ENCODE measurements around the gene MYOG. TPM values are rescaled to one million over a fixed set of nuclear protein-coding genes. Genes with fewer than 3 reads are reported as not detected.
A peak's percentile ranks its signal among the peaks of the same experiment; 100 is the strongest.

Gene MYOG
- total and polyA plus RNA-seq, 4 donors, result 0.11 to 0.69 (median 0.29) TPM; not detected in 1

DNA sequence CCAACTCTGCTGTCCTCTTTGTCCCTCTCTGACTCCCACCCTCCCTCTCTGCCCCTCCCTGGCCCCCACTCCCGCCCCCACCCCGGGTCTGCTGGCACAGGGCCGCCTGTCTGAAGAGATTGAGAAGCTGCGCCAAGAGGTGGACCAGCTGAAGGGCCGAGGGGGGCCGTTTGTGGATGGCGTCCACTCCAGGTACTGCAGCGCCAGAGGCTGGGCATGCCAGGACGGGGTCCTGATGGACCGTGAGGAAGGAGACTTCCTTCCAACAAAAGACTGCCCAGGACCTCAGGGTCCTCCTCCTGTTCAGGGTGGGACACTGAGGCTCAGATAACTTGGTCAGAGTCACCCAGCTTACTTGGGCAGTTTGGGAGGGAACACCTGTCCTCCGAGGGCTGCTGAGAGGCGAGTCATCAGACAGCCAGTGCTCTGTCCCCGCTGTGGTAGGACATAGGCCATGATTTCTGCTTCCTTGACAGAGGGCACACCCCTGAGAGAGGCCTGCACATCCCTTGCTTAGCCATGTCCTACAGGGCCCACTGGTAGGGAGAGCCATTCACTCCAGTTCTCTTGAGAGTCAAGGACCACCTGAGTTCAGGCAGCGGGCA, 36.1 kb downstream of the MYOG start:
- 91% methylated on average over 12 of the region's 14 CpGs for WGBS (ENCODE audit: insufficient coverage)
- peaks cover 52% of the 10 kb centered on the region for H3K36me3 ChIP-seq (ENCODE audit: control insufficient read depth, insufficient read depth, low read length)
- no peaks in the 10 kb centered on the region for H3K9me3 ChIP-seq (ENCODE audit: control insufficient read depth, insufficient read depth, low read length)
- no peak overlapping the region for H3K27ac ChIP-seq (ENCODE audit: low read depth, low read length)
- no peak overlapping the region for H3K4me3 ChIP-seq (ENCODE audit: low read depth, low read length)
- DNase-seq (ENCODE audit: low read depth in 4 of 6, low spot score in 6 of 6), result no peak
- no peaks in the 10 kb centered on the region for H3K27me3 ChIP-seq (ENCODE audit: control insufficient read depth, insufficient read depth, low read length)
- H3K4me1 ChIP-seq (ENCODE audit: control insufficient read depth, insufficient read depth, low read length), result peaks cover 14% of the 10 kb centered on the region

DNA sequence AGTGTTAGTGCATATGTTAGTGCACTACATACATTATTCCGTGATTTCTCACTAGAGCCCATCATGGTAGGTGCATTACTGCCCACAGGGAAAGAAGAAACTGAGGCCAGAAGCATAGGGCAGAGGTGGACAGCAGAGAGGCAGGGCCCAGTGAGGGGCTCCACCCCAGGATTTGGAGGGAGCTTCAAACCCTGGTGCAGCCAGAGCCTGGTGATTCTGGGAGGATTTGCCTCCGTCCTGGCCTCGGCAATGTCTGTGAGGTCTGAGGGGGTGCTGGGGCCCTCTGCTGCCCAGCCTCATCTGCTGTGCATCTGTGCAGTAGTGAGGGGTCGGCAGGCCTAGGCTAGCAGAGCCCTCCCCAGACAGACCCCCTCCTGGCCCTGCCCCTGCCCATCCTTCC, 36.7 kb downstream of the MYOG start:
- Histone ChIP-seq H3K36me3 (ENCODE audit: control insufficient read depth, insufficient read depth, low read length) (peaks cover 58% of the 10 kb centered on the region), H3K4me1 (ENCODE audit: control insufficient read depth, insufficient read depth, low read length) (peaks cover 14% of the 10 kb centered on the region), H3K27ac (ENCODE audit: low read depth, low read length) (no peak overlapping the region), H3K9me3 (ENCODE audit: control insufficient read depth, insufficient read depth, low read length) (no peaks in the 10 kb centered on the region), H3K4me3 (ENCODE audit: low read depth, low read length) (no peak overlapping the region), H3K27me3 (ENCODE audit: control insufficient read depth, insufficient read depth, low read length) (no peaks in the 10 kb centered on the region)
- no peak for DNase-seq (ENCODE audit: low read depth in 4 of 6, low spot score in 6 of 6)
- 78% methylated on average over 2 of the region's 4 CpGs for WGBS (ENCODE audit: insufficient coverage)

DNA sequence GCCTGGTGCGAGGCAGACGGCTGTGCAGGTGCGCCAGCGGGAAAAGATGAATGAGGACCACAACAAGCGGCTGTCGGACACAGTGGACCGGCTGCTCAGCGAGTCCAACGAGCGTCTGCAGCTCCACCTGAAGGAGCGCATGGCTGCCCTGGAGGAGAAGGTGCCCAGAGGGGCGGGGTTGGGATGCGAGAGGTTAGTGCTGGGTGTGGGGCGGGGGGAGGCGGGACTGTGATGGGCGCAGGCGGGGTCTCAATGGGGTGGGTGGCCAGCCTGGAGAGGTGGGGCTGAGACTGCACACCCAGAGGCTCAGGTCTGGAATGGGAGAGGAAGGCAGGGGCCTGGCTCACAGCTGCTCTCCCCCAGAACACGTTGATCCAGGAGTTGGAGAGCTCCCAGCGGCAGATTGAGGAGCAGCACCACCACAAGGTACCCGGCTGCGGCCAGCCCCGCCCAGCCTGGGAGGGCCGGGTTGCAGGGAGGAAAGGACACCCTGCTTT, 37.2 kb downstream of the MYOG start:
- Histone ChIP-seq H3K9me3 (ENCODE audit: control insufficient read depth, insufficient read depth, low read length) (no peaks in the 10 kb centered on the region), H3K4me3 (ENCODE audit: low read depth, low read length) (no peak overlapping the region), H3K27ac (ENCODE audit: low read depth, low read length) (no peak overlapping the region), H3K4me1 (ENCODE audit: control insufficient read depth, insufficient read depth, low read length) (peaks cover 14% of the 10 kb centered on the region), H3K36me3 (ENCODE audit: control insufficient read depth, insufficient read depth, low read length) (peaks cover 58% of the 10 kb centered on the region), H3K27me3 (ENCODE audit: control insufficient read depth, insufficient read depth, low read length) (no peaks in the 10 kb centered on the region)
- DNase-seq (ENCODE audit: low read depth in 4 of 6, low spot score in 6 of 6), result no peak
- WGBS (ENCODE audit: insufficient coverage), result 64% methylated on average over 21 of the region's 23 CpGs

DNA sequence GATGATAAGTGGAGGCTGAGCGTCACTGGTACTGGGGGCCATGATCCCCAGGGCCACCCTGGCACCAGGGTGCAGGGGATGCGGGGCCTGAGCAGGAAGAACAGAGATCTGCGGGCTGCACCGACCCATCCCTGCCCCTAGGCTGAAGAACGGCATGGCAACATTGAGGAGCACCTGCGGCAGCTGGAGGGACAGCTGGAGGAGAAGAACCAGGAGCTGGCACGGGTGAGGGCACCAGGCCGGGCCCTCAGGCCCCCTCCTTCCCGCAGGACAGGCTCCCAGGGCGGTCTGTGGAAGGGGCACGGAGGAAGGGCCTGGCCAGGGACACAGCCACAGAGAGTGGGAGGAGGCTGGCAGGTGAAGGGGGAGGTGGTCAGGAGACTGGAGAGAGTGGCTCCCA, 37.7 kb downstream of the MYOG start:
- WGBS (ENCODE audit: insufficient coverage), result 87% methylated on average over 10 of the region's 11 CpGs
- no peaks in the 10 kb centered on the region for H3K27me3 ChIP-seq (ENCODE audit: control insufficient read depth, insufficient read depth, low read length)
- DNase-seq (ENCODE audit: low read depth in 4 of 6, low spot score in 6 of 6), result no peak

DNA sequence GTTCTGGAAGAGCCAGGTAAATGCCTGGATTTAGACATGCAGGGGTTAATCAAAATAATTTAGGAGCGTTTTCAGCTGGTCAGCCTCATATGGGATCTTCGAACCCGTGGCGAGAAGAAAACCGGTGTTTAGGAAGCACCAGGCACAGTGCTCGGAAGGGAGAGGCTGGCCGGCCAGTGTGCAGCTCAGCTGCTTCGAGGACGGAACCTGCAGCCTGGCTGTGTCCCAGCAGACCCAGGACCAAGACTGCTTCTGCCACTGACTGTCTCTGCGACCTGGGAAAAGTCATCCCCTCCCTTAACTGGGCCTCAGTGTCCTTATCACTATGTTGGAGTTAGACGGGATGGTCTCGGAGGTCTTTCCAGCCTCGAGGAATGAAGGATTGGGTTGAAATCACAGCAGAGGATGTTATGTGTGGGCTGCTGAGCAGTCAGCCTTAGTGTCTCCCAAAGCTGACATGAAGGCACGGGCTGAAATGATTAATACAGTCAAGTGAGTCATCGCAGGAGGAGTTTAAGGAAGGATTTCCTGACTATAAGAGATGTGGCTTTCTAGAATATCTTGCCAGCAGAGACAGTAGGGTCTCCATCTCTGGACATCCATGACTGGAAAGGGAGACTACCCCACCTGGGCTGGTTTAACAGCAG, 38.7 kb downstream of the MYOG start:
- H3K4me1 ChIP-seq (ENCODE audit: control insufficient read depth, insufficient read depth, low read length), result peaks cover 13% of the 10 kb centered on the region
- H3K9me3 ChIP-seq (ENCODE audit: control insufficient read depth, insufficient read depth, low read length), result no peaks in the 10 kb centered on the region
- 70% methylated on average over 14 of the region's 15 CpGs for WGBS (ENCODE audit: insufficient coverage)
- H3K27me3 ChIP-seq (ENCODE audit: control insufficient read depth, insufficient read depth, low read length), result no peaks in the 10 kb centered on the region
- H3K36me3 ChIP-seq (ENCODE audit: control insufficient read depth, insufficient read depth, low read length), result peaks cover 62% of the 10 kb centered on the region
- H3K4me3 ChIP-seq (ENCODE audit: low read depth, low read length), result no peak overlapping the region
- H3K27ac ChIP-seq (ENCODE audit: low read depth, low read length), result no peak overlapping the region
- no peak for DNase-seq (ENCODE audit: low read depth in 4 of 6, low spot score in 6 of 6)

More for the DNA sequence above, 37.7 kb downstream of the MYOG start:
- H3K9me3 ChIP-seq (ENCODE audit: control insufficient read depth, insufficient read depth, low read length), result no peaks in the 10 kb centered on the region
- H3K4me1 ChIP-seq (ENCODE audit: control insufficient read depth, insufficient read depth, low read length), result peaks cover 14% of the 10 kb centered on the region
- H3K36me3 ChIP-seq (ENCODE audit: control insufficient read depth, insufficient read depth, low read length), result peaks cover 62% of the 10 kb centered on the region
- H3K27ac ChIP-seq (ENCODE audit: low read depth, low read length), result no peak overlapping the region
- H3K4me3 ChIP-seq (ENCODE audit: low read depth, low read length), result no peak overlapping the region

DNA sequence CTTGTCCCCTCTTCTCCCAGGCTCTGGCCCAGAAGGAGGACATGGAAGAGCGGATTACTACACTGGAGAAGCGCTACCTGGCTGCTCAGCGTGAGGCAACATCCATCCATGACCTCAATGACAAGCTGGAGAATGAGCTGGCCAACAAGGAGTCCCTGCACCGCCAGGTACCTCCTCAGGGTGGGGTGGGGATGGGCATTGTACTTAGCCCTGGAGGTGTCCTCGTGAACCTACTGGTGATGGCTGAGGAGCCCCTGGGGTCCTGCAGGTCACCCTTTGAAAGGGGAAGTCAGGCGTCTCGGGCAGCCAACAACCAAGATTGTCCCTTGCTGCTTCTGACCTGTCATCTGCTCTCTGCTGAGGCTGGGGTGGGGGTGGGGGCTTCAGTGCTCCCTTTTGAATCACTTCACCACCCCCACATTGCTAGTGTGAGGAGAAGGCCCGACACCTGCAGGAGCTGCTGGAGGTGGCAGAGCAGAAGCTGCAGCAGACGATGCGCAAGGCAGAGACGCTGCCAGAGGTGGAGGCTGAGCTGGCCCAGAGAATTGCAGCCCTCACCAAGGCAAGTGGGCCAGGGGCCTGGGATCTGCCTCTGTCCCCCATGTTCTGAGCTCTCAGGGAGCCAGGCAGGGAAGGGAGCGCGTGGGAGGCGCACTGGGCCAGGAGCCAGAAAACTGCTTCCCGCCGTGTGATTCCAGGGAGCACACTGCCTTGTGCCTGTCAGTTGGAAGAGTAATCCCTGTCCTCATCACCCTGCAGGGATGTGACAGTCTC, 39.8 kb downstream of the MYOG start:
- H3K36me3 ChIP-seq (ENCODE audit: control insufficient read depth, insufficient read depth, low read length), result peaks cover 55% of the 10 kb centered on the region
- H3K27me3 ChIP-seq (ENCODE audit: control insufficient read depth, insufficient read depth, low read length), result no peaks in the 10 kb centered on the region
- H3K4me1 ChIP-seq (ENCODE audit: control insufficient read depth, insufficient read depth, low read length), result peaks cover 5% of the 10 kb centered on the region
- WGBS (ENCODE audit: insufficient coverage), result 79% methylated on average over 14 of the region's 16 CpGs
- H3K4me3 ChIP-seq (ENCODE audit: low read depth, low read length), result no peak overlapping the region
- no peaks in the 10 kb centered on the region for H3K9me3 ChIP-seq (ENCODE audit: control insufficient read depth, insufficient read depth, low read length)
- no peak overlapping the region for H3K27ac ChIP-seq (ENCODE audit: low read depth, low read length)
- DNase-seq (ENCODE audit: low read depth in 4 of 6, low spot score in 6 of 6), result peak in 2 of 6 donors; percentile 41 to 47

DNA sequence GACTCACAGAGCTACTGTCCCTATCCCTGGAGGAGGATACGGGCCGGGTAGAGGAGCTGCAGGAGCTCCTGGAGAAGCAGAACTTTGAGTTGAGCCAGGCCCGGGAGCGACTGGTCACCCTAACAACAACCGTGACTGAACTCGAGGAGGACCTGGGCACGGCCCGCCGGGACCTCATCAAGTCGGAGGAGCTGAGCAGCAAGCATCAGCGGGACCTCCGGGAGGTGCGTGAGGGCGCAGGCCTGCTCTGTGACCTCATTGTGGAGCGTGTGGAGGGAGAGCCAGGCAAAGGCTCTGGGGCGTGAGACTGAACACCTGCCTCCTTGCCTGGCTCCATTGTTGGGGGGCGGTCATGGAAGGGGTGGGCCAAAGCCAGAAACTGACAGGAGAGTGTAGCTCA, 40.5 kb downstream of the MYOG start:
- DNase-seq (ENCODE audit: low read depth in 4 of 6, low spot score in 6 of 6), result no peak
- H3K4me3 ChIP-seq (ENCODE audit: low read depth, low read length), result no peak overlapping the region
- H3K36me3 ChIP-seq (ENCODE audit: control insufficient read depth, insufficient read depth, low read length), result peaks cover 55% of the 10 kb centered on the region
- H3K4me1 ChIP-seq (ENCODE audit: control insufficient read depth, insufficient read depth, low read length), result peaks cover 5% of the 10 kb centered on the region
- WGBS (ENCODE audit: insufficient coverage), result 90% methylated on average over 17 of the region's 17 CpGs
- no peak overlapping the region for H3K27ac ChIP-seq (ENCODE audit: low read depth, low read length)
- H3K9me3 ChIP-seq (ENCODE audit: control insufficient read depth, insufficient read depth, low read length), result no peaks in the 10 kb centered on the region
- no peaks in the 10 kb centered on the region for H3K27me3 ChIP-seq (ENCODE audit: control insufficient read depth, insufficient read depth, low read length)

DNA sequence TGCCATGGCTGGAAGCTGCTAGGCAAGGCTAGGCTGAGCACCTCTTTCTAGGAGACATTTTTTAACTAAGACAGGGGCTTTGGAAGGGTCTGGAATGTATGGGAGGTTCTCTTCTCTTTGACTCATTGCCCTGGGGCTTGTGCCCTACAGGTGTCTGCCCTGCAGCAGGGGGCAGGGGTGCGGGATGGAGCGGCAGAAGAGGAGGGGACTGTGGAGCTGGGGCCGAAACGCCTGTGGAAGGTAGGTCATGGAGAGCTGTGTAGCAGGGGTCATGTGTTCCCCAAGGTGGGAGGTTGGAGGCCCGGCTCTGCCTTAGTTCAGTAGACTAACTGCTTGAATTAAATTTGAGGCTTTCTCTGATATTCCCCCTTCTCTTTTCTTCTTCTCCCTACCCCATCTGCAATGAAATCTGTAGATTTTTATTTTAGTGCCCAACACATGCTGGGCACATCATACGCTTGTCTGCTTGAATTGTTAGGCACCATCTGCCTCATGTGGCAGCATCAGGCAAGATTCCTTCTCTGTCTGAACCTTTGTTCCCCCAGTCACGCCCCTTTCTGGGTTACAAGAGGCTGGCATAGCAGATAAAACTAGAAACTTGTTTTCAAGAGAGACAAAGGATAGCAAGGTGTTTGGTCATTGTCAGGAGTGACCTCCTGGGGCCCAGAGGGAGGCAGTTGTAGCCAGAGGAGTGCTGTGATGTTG, 41.1 kb downstream of the MYOG start:
- Histone ChIP-seq H3K9me3 (ENCODE audit: control insufficient read depth, insufficient read depth, low read length) (no peaks in the 10 kb centered on the region), H3K4me3 (ENCODE audit: low read depth, low read length) (no peak overlapping the region), H3K27ac (ENCODE audit: low read depth, low read length) (no peak overlapping the region), H3K4me1 (ENCODE audit: control insufficient read depth, insufficient read depth, low read length) (peaks cover 8% of the 10 kb centered on the region), H3K36me3 (ENCODE audit: control insufficient read depth, insufficient read depth, low read length) (peaks cover 52% of the 10 kb centered on the region), H3K27me3 (ENCODE audit: control insufficient read depth, insufficient read depth, low read length) (no peaks in the 10 kb centered on the region)
- DNase-seq (ENCODE audit: low read depth in 4 of 6, low spot score in 6 of 6), result no peak
- WGBS (ENCODE audit: insufficient coverage), result 62% methylated on average over 6 of the region's 7 CpGs

DNA sequence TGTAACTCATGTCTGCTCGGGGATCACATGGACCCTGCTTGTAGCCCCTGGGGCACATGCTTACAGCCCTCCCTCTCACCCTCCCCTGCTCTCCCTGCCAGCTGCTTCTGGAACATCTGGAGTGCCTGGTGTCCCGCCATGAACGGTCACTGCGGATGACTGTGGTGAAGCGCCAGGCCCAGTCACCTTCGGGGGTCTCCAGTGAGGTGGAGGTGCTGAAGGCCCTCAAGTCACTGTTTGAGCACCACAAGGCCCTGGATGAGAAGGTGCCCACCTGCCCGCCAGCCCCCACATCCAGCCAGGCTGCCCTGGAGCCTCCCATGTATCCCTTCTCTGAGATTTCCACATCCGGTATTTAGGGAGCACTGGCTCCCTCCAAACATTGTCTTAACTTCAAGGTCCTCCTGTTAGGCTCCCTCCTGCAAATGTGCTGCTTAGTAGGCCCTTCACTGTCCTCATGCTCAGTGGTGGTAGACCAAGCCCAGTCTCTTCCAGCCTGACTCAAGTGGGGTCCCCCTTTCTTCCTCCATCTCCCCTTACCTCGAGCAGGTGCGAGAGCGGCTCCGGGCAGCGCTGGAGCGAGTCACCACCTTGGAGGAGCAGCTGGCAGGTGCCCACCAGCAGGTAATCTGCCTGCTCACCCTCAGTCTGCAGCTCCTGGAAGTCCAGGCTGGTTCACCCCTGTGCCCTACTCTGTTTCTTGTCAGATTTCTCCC, 41.8 kb downstream of the MYOG start:
- H3K27me3 ChIP-seq (ENCODE audit: control insufficient read depth, insufficient read depth, low read length), result no peaks in the 10 kb centered on the region
- no peaks in the 10 kb centered on the region for H3K9me3 ChIP-seq (ENCODE audit: control insufficient read depth, insufficient read depth, low read length)
- H3K36me3 ChIP-seq (ENCODE audit: control insufficient read depth, insufficient read depth, low read length), result peaks cover 47% of the 10 kb centered on the region
- H3K4me3 ChIP-seq (ENCODE audit: low read depth, low read length), result no peak overlapping the region
- WGBS (ENCODE audit: insufficient coverage), result 94% methylated on average over 14 of the region's 14 CpGs
- H3K27ac ChIP-seq (ENCODE audit: low read depth, low read length), result no peak overlapping the region
- no peak for DNase-seq (ENCODE audit: low read depth in 4 of 6, low spot score in 6 of 6)
- peaks cover 13% of the 10 kb centered on the region for H3K4me1 ChIP-seq (ENCODE audit: control insufficient read depth, insufficient read depth, low read length)

All from spinal cord (tissue), 10 donors.